H1 (cell line): ENCODE measurements around the gene ZIC1. TPM values are rescaled to one million over a fixed set of nuclear protein-coding genes. Genes with fewer than 3 reads are reported as not detected.

ENCODE experiments used
- GTF2F1 ChIP-seq: IDR thresholded peaks from 2 replicates; pipeline ENCODE4 v1.6.1; 2012; ENCODE audit warnings: low read depth, low read length, improper control_type of control experiment, borderline replicate concordance
- KDM4A ChIP-seq: IDR thresholded peaks from one replicate; pipeline ENCODE4 v1.7.1; 2012; ENCODE audit warnings: low read depth, mild to moderate bottlenecking, moderate library complexity, low read length, inconsistent platforms; ENCODE audit not compliant: severe bottlenecking
- SIX5 ChIP-seq: IDR thresholded peaks from 2 replicates; pipeline ENCODE4 v1.6.1; 2011; ENCODE audit warnings: mild to moderate bottlenecking, low read depth, low read length
- TAF1 ChIP-seq: IDR thresholded peaks from 2 replicates; pipeline ENCODE4 v1.6.1; 2011; ENCODE audit warnings: mild to moderate bottlenecking, low read depth, low read length
- TAF7 ChIP-seq: optimal IDR thresholded peaks from 2 replicates; pipeline ENCODE3; 2011; ENCODE audit warnings: low read depth, mild to moderate bottlenecking, inconsistent platforms, low read length, moderate library complexity, borderline replicate concordance
- polyA plus RNA-seq, 7 experiments: library from polyadenylated mRNA; depleted of rRNA in 3 of 7; stranded (reverse) in 5 of 7; unstranded in 2 of 7; fragments of >200 nt in 5 of 7; fragments of 200-250 nt in 2 of 7; gene quantifications; 1 replicate in 5 of 7; 2 replicates in 1 of 7; 4 replicates in 1 of 7; pipeline versions ENCODE4 v1.2.1 to v1.2.3, GENCODE V29; 2011 to 2013; ENCODE audit warnings: missing spikeins in 2 of 7, mixed read lengths in 2 of 7
- total RNA-seq: library from RNA; stranded (reverse); fragmentation: NEBNext Ultra II Directional; extraction: Animal tissue kit (Norgen Biotek cat#: 25700); gene quantifications from 2 replicates; pipeline ENCODE4 v1.2.1, GENCODE V29; 2021
- TF ChIP-seq, protein P1 (sequence below): fragments of 300-600 bp; sonication (generic); IDR thresholded peaks from 2 replicates; pipeline ENCODE4 v1.7.1; 2012; ENCODE audit warnings: low read length, moderate library complexity, mild to moderate bottlenecking, inconsistent platforms; ENCODE audit not compliant: insufficient replicate concordance
- TF ChIP-seq, protein P2 (sequence below), 3 experiments: IDR thresholded peaks; 1 replicate in 2 of 3; 2 replicates in 1 of 3; pipeline versions ENCODE4 v1.5.1 to v1.6.1; 2011; ENCODE audit warnings: low read length in 3 of 3, mild to moderate bottlenecking in 3 of 3, inconsistent platforms in 2 of 3, low read depth in 1 of 3, moderate library complexity in 1 of 3; ENCODE audit not compliant: insufficient read depth in 1 of 3; ENCODE audit errors: control extremely low read depth in 1 of 3

ZIC1 gene
- total and polyA plus RNA-seq, 2 of the 8 experiments (the other 6 are each of a cell fraction or from before 2014, with no cell fraction given) = 0.80 to 2.2 TPM

DNA sequence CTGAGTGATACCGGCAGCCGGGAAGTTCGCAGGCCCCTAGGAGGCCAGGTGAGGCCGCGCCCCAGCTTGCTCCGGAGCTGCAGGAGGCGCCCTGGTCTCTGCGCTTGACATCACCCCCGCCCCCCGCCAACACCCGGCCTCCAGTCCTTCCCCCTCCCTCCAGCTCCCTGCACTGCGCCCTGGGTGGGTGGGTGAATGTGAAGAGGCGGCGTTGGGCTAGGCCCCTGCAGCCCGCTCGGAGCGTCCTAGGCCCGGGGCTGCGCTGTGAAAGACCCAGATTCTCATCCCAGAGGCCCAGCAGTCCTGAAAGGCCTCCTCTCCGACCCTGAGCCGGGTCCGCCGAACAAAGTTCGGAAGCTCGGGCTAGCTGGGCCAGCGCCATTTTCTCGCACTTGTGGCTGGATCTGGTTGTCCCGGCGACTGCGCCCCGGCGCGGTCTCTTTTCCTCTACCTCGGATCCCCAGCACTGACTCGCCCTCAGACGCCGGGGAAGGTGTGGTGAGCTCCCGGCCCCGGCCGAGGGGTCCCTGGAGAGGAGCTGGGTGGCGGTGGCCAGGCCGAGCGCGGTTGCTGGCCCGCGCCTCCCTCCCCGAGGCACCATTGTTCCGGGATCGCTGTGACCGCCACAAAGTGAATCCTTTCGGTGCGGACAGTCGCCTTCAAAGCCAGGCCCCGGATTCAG, 15.8 kb upstream of the ZIC1 start (continued):
- TF ChIP-seq, protein P1, sequence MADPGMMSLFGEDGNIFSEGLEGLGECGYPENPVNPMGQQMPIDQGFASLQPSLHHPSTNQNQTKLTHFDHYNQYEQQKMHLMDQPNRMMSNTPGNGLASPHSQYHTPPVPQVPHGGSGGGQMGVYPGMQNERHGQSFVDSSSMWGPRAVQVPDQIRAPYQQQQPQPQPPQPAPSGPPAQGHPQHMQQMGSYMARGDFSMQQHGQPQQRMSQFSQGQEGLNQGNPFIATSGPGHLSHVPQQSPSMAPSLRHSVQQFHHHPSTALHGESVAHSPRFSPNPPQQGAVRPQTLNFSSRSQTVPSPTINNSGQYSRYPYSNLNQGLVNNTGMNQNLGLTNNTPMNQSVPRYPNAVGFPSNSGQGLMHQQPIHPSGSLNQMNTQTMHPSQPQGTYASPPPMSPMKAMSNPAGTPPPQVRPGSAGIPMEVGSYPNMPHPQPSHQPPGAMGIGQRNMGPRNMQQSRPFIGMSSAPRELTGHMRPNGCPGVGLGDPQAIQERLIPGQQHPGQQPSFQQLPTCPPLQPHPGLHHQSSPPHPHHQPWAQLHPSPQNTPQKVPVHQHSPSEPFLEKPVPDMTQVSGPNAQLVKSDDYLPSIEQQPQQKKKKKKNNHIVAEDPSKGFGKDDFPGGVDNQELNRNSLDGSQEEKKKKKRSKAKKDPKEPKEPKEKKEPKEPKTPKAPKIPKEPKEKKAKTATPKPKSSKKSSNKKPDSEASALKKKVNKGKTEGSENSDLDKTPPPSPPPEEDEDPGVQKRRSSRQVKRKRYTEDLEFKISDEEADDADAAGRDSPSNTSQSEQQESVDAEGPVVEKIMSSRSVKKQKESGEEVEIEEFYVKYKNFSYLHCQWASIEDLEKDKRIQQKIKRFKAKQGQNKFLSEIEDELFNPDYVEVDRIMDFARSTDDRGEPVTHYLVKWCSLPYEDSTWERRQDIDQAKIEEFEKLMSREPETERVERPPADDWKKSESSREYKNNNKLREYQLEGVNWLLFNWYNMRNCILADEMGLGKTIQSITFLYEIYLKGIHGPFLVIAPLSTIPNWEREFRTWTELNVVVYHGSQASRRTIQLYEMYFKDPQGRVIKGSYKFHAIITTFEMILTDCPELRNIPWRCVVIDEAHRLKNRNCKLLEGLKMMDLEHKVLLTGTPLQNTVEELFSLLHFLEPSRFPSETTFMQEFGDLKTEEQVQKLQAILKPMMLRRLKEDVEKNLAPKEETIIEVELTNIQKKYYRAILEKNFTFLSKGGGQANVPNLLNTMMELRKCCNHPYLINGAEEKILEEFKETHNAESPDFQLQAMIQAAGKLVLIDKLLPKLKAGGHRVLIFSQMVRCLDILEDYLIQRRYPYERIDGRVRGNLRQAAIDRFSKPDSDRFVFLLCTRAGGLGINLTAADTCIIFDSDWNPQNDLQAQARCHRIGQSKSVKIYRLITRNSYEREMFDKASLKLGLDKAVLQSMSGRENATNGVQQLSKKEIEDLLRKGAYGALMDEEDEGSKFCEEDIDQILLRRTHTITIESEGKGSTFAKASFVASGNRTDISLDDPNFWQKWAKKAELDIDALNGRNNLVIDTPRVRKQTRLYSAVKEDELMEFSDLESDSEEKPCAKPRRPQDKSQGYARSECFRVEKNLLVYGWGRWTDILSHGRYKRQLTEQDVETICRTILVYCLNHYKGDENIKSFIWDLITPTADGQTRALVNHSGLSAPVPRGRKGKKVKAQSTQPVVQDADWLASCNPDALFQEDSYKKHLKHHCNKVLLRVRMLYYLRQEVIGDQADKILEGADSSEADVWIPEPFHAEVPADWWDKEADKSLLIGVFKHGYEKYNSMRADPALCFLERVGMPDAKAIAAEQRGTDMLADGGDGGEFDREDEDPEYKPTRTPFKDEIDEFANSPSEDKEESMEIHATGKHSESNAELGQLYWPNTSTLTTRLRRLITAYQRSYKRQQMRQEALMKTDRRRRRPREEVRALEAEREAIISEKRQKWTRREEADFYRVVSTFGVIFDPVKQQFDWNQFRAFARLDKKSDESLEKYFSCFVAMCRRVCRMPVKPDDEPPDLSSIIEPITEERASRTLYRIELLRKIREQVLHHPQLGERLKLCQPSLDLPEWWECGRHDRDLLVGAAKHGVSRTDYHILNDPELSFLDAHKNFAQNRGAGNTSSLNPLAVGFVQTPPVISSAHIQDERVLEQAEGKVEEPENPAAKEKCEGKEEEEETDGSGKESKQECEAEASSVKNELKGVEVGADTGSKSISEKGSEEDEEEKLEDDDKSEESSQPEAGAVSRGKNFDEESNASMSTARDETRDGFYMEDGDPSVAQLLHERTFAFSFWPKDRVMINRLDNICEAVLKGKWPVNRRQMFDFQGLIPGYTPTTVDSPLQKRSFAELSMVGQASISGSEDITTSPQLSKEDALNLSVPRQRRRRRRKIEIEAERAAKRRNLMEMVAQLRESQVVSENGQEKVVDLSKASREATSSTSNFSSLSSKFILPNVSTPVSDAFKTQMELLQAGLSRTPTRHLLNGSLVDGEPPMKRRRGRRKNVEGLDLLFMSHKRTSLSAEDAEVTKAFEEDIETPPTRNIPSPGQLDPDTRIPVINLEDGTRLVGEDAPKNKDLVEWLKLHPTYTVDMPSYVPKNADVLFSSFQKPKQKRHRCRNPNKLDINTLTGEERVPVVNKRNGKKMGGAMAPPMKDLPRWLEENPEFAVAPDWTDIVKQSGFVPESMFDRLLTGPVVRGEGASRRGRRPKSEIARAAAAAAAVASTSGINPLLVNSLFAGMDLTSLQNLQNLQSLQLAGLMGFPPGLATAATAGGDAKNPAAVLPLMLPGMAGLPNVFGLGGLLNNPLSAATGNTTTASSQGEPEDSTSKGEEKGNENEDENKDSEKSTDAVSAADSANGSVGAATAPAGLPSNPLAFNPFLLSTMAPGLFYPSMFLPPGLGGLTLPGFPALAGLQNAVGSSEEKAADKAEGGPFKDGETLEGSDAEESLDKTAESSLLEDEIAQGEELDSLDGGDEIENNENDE = no peak
- TF ChIP-seq TAF7 = peak; percentile 67
- no peak for TF ChIP-seq SIX5
- peak; percentile 72 for TF ChIP-seq KDM4A
- TF ChIP-seq, protein P2, sequence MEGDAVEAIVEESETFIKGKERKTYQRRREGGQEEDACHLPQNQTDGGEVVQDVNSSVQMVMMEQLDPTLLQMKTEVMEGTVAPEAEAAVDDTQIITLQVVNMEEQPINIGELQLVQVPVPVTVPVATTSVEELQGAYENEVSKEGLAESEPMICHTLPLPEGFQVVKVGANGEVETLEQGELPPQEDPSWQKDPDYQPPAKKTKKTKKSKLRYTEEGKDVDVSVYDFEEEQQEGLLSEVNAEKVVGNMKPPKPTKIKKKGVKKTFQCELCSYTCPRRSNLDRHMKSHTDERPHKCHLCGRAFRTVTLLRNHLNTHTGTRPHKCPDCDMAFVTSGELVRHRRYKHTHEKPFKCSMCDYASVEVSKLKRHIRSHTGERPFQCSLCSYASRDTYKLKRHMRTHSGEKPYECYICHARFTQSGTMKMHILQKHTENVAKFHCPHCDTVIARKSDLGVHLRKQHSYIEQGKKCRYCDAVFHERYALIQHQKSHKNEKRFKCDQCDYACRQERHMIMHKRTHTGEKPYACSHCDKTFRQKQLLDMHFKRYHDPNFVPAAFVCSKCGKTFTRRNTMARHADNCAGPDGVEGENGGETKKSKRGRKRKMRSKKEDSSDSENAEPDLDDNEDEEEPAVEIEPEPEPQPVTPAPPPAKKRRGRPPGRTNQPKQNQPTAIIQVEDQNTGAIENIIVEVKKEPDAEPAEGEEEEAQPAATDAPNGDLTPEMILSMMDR (IDR thresholded peaks at IDR 0.05; ENCODE audit: control extremely low read depth in 1 of 3, insufficient read depth in 1 of 3, low read depth in 1 of 3, low read length in 3 of 3) = 0 out of 4 replicates have a peak, but pooled peaks of 1 of the 3 experiments have one; percentile 11
- TF ChIP-seq TAF1 = 0 out of 2 replicates have a peak, but pooled peaks have one; percentile 64
- no peak for TF ChIP-seq GTF2F1
